EL (cell line): ENCODE data around the gene ELF1.
"Not testable (repeated sequence)": the region's sequence is repeated elsewhere in the genome, so short reads cannot be mapped to it uniquely, and the experiment has no call there.

Source experiments
- DNase-seq: peaks from one replicate; pipeline ENCODE4 v3.0.0-alpha.2; 2016

ELF1 gene

DNA sequence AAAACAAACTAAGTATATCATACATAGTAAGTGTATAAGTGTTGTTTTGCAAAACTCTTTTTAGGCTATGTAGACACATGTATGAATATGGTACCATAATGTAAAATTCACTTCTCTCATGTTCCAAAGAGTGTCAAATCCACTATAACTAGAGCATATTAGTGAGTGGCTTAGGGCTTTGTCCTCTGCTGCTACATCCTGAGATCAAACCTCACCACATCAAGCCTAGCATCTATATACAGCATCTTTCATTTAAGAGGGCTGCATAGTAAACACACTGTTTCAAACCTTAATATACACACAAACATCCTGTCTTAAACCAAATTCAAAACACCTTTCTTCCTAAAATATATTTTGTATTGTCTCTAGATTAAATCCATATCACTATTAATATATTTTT lies 38.7 kb downstream of the ELF1 start:
- no peak for DNase-seq

- no peak for DNase-seq
Measured at GRCh38 chr13:40979232-40979631, 39.9 kb downstream of the ELF1 start.

GRCh38 chr13:40978109-40978508 lies 41.0 kb downstream of the ELF1 start:
- DNase-seq = not testable (repeated sequence)

GRCh38 chr13:40975441-40975840 lies 43.7 kb downstream of the ELF1 start:
- no peak for DNase-seq

DNA sequence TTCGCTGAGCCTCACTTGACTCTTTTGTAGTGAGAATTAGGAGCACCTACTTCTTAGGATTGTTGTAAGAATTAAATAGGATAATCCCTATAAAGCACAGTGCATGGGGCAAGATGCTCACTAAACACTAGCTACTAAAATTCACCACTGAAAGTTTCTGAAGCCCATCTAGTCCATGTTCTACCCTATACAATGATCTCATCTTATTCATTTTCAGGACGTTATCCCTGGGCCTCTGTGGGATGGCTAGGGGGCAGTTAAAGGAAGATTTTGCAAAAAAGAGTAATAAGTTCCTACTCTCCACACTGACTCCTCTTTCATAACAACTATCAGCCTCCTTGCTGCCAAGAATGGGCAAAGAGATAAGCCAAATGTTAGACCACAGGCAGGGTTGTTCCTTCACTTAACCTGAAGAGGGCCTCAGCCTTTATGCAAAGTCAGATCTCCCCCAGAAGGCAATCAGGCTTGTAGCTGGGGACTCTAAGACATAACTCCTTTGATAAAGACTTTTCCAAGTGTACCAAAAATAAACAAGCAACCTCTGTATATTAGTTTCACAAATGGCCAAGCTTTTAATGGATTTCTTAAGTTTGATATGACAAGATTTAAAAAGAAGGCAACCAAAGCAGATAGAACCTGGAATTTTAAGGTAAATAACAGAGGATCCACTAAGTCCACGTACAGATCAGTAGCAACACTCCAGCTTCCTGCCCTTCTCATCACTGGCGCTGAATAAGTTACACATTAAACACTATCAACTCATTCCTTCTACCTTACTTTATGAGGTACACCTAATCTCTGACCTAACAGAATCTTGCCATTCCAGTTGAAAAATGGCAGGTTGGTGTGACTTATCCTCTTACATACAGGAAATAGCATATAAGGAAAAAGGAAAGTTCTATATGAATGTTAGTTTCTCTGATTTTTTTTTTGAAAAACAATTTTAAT lies 44.4 kb downstream of the ELF1 start:
- peak; percentile 34 for DNase-seq

DNA sequence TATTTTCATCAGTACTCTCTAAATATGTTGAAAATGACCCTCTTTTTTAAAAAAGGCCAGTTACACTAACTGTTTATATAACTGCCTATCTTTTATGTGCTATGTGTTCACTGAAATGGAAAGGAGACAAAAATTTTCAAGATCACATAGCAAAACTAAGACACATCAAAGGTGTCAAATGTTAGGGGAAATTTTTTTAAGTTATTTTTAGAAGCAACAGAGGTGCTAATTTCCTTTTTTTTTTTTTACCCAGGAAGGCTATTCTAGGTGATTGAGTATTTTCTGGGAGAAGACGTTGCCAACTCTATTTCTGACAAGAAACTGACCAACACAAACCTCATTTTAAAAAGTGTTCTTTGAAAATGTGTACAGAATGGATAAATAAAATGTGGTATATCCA lies 45.7 kb downstream of the ELF1 start:
- no peak for DNase-seq

- DNase-seq = no peak
Measured at GRCh38 chr13:40971321-40971720, 47.8 kb downstream of the ELF1 start.

GRCh38 chr13:40970803-40971202 lies 48.3 kb downstream of the ELF1 start:
- DNase-seq = no peak

- no peak for DNase-seq
Measured at GRCh38 chr13:40969169-40969901, 49.8 kb downstream of the ELF1 start.

DNA sequence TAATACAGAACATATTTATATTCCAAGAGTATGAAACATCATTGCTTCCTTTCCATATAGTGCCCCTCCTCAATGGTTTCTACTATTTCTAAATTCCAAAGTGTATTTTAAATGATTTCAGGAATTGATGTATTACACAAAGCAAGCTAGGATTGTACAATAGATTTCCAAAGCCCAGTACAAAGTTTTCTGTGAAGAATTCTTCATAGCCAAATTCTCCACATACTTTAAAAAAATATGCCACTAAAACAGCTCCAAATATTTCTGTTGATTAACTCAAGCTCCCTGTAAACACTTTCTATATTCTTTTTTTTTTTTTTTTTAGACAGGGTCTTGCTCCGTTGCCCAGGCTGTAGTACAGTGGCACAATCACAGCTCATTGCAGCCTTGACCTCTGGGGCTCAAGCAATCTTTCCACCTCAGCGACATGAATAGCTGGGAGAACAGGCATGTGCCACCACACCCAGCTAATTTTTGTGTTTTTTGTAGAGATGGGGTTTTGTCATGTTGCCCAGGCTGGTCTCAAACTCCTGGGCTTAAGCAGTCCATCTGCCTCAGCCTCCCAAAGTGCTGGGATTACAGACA lies 50.6 kb downstream of the ELF1 start:
- DNase-seq = no peak

DNA sequence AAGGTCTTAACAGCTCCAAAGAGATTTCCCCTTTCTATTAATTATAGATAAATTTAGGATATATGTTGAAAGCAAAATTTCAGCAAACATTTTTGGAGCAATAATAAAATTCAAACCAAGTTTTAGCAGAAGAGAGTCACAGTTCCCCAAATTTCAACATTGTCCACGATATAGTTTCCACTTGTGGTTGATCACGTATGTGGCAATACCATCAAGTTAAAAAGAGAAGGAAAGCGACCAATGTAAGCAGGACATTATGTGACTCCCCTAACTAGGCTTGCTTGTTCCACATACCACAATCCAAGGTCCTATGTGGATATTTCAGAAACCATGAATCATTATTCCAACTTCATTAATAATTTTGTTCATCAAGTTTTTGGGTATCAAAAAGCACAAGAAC lies 52.8 kb downstream of the ELF1 start:
- DNase-seq = no peak

- peak; percentile 33 for DNase-seq
Measured at GRCh38 chr13:40963927-40964326, 55.2 kb downstream of the ELF1 start.

GRCh38 chr13:40961826-40962225 lies 57.3 kb downstream of the ELF1 start:
- DNase-seq = no peak

DNA sequence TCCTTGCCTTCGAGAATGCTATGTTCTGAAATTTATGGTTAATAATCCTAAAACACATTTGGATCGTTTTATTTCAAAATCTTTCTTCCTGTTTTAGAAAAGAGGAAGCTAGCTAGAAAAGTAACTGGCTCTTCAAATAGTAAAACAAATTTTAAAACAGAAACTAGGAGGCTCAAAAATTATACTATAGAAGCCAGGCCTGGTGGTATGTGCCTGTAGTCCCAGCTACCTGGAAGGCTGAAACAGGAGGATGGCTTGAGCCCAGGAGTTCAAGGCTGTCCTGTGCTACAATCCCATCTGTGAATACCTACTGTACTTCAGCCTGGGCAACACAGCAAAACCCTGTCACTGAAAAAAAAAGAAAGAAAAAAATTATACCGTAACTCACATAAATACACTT lies 57.9 kb downstream of the ELF1 start:
- DNase-seq = no peak

GRCh38 chr13:40960716-40961115 lies 58.4 kb downstream of the ELF1 start:
- DNase-seq = no peak

DNA sequence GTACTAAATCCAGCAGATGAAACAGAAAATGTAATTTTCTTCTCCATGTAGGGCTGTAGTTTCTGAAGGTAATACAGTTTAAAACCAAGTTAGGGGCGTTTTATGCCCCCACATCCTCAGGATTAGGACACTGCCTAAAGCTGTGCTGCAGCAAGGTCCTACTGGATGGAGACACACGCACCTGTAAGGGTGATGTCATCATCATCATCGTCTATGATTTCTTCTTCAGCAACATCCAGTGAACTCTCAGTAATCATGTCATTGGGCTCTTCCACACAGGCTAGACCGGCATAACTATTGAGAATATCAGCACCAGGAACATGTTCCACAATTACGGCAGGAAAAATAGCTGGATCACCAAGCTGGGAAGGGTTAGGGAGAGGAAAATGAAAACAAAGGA lies 60.5 kb downstream of the ELF1 start:
- DNase-seq = no peak

DNA sequence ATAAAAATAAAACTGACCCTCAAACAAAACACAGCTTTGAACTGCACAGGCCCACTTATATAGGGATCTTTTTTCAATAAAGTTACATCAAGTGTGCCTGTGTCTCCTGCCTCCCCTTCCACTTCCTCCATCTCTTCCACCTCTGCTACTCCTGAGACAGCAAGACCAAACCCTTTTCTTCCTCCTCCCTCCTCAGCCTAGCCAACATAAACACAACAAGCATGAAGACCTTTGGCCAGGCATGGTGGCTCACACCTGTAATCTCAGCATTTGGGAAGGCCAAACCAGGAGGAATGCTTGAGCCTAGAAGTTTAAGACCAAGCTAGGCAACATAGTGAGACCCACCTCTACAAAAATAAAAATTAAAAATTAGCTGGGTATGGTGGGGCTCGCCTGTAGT lies 72.6 kb downstream of the ELF1 start:
- DNase-seq = no peak

DNA sequence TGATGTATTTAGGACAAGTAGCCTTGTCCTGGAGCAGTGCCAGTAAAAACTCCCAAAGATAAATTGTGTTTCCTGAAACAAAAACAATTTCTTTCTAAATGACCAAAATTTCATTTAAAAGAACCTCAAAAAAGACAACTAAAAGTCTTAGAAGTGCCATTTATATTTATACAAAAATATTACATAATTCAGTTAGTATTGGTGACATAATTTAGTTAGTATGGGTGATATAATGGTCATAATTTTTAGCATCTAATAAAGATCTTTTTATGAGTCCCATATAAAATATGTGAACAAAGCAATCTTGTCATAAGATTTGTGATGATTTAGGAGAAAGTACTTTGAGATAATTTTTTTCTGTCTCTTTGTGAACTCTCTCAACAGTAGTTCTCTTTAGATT lies 76.0 kb downstream of the ELF1 start:
- no peak for DNase-seq

DNA sequence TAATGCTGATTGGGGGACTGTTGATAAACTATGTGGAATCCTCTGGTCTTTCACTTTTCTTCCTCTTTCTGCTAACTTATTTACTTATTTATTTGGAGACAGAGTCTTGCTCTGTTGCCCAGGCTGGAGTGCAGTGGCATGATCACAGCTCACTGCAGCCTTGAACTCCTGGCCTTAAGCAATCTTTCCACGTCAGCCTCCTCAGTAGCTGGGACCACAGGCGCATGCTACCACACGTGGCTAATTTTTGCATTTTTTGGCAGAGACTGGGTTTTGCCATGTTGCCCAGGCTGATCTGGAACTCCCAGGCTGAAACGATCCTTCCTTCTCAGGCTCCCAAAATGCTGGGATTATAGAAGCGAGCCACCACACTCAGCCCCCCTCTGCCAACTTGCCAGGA lies 77.5 kb downstream of the ELF1 start:
- no peak for DNase-seq

- no peak for DNase-seq
Measured at GRCh38 chr13:40940841-40941240, 78.3 kb downstream of the ELF1 start.

- DNase-seq = no peak
Measured at GRCh38 chr13:40933508-40934204, 85.5 kb downstream of the ELF1 start.

DNA sequence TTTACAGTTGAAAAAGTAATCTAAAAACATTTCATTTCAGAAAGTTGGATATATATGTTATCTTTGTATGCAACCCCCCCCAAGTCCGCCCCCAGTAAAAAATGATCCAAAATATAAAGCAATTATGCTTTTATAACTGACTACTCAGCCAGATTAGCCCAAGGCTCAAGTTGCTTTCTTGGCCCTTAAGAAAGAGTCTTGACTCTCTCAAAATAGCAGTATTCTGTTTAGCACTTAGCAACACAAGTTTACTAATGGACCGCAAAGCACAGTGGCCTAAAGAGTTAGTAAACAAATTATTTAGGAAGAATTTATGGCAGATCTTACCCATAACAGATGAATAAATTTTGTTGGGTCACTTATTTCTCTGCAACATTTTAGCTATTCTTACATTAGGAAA lies 86.9 kb downstream of the ELF1 start:
- no peak for DNase-seq

GRCh38 chr13:40931719-40932118 lies 87.4 kb downstream of the ELF1 start:
- DNase-seq = no peak
